SK-N-DZ (cell line): ENCODE data around the gene PHOX2B. TPM values are rescaled to one million over a fixed set of nuclear protein-coding genes. Genes with fewer than 3 reads are reported as not detected.

Source experiments
- DNase-seq: peaks from one replicate; pipeline ENCODE4 v3.0.0-alpha.2; 2015; ENCODE audit warnings: low spot score
- polyA plus RNA-seq, 2 experiments: library from polyadenylated mRNA; depleted of rRNA; stranded (reverse); fragments of >200 nt; gene quantifications; 2 replicates each; pipeline ENCODE4 v1.2.3, GENCODE V29; 2014

Gene PHOX2B
- polyA plus RNA-seq (2014; cell fraction: cytosol; rRNA removed), result 164 and 165 TPM in 2 replicates
- 147 and 207 TPM in 2 replicates for polyA plus RNA-seq (2014; cell fraction: nucleus; rRNA removed)

DNA sequence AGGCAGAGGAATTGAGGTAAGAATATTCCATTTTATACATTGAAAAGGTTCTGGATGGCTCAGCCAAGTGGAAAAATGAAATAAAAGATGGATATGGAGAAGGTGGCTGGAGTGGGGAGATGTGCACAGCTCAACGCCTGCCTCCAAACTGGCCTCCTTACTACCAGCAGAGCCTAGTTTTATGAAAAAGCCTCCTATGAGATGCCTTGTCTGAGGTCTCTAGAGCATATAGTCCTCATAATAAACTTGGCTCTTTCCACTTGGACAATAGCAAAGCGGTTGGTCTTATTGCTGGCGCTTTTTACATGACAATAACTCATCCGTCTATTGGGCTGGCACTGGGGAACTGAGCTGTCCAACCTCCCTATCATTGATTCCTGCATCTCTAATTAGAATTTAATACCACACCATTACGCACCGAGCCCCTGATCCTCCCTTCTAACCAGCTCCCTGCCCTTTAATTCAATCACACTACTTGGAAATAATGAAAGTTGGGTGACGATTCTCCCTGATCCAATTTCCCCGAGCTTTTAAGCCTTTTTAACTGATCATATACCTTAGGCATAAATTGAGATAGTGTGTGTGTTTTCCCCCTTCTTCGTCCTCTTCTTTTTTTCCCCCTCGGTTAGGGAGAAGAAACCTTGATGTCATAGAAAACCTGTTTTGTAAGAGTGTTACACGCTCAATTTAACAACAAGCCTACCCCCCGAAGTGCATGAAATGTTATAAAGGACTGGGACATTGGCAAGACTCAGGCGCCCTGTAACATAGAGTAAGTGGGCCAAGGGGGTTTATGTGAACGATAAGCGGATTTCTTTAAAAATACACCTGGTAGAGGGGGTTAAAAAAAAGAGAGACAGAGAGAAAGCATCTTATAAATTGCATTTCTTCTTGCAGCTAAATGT, at the start of gene PHOX2B:
Gene PHOX2B (minus strand): TSS at position 155 of the 905 bp plus-strand sequence. CDS start 115 bp downstream, at position 40.
- DNase-seq, result peak; percentile 98

DNA sequence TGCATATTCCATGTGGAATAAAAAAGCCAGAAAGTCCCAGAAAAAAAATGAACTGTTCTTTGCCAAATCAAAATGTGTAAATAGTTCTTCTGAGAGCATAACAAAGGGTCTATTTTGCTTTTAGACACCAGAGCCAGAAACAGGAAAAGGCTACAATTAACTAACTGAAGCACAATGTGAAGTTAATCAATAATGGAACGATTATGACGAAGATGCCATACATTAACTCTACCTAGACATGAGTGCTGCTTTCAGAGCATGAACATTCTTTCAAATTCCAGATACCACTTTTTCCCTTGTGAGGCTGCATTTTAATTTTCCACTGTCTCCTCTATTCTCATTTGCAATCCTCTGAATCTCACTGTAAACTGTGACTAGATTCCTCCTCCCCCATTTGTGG, 48.7 kb upstream of the PHOX2B start:
- DNase-seq, result no peak

DNA sequence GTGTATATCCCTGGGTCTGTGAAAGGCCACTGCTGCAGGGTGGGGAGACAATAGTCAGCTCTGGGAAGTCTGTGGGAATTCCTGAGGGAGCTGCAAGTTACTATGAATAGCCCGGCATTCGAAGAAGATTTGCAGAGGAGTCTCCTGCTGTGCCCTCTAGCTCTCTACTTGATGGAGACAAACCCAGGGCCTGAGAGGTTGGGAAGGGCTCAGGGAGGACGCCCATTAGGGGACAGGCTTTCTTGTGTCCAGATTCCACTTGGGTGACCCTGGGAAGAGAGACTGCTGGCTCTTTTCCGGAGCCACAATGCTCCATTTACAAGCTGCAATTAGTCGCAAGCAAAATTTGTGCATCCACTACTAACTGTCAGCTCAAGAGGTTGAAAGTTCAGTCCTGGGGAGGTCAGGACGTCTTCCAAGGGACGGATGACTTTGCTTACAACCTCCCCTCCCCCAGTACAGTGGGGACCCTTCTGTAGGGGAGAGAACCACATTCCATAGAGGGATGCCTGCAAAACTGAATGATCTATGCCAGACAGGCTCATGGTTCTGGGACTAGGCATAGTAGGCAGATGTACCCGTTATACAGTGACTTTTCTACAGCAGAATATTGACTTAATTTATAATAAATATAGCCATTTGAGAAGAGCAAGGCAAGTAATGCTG, 48.2 kb upstream of the PHOX2B start:
- DNase-seq, result no peak

- peak; percentile 64 for DNase-seq
Observed at GRCh38 chr4:41795796-41796385, 47.4 kb upstream of the PHOX2B start.

DNA sequence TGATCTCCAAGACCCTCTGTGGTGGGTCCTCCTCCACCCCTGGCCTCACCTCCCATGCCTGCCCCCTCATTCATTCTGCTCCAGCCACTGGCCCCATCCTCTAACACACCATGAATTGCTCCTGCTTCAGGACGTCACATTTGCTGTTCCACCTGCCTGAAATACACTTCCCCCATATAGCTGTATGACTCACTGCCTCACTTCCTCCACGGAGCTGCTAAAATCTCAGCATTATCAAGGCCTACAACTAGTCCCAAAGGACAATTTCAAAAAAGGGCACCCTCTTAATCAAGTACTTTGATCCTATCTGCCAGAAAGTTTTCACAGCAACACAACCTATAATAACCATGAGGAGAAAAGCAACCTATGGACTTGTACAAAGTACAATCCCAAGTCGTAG, 43.6 kb upstream of the PHOX2B start:
- no peak for DNase-seq

GRCh38 chr4:41791557-41791956, 43.0 kb upstream of the PHOX2B start:
- no peak for DNase-seq

- no peak for DNase-seq
Observed at GRCh38 chr4:41787931-41788330, 39.4 kb upstream of the PHOX2B start.

GRCh38 chr4:41785665-41786064, 37.1 kb upstream of the PHOX2B start:
- DNase-seq, result no peak

DNA sequence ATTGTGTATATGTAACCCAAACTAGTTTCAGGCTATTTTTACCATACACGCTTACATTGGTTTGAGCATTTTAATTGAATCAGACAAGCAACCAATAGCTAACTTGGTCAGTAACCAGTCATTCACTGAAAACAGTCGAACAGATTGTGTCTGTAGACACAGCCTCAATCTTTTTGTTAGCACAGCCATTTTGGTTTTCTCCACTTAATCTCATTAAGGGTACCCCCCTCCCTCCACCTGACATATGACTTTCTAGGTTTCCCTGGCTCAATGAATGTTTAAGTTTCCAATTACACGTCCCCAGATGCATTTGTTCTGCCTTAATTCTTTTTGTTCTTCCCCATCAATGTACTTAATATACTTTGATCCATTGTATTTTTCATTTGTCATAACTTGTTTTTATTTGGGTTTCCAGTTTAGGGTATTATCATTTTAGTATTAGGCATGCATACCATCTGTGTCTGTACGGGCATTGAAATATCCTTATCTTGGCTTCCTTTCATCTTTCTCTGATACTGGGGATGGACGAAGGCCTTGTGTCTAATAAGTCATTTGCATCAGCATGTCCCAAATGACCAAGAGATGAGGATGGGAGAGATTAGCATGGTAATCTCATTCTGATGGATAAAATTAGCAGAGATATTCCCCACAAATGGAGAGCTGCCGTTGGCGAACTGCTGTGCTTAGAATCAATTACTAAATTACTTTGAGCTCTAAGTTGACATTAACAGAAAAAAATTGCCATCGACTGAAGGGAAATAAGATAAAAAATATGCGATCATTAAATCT, 35.9 kb upstream of the PHOX2B start:
- peak; percentile 67 for DNase-seq

DNA sequence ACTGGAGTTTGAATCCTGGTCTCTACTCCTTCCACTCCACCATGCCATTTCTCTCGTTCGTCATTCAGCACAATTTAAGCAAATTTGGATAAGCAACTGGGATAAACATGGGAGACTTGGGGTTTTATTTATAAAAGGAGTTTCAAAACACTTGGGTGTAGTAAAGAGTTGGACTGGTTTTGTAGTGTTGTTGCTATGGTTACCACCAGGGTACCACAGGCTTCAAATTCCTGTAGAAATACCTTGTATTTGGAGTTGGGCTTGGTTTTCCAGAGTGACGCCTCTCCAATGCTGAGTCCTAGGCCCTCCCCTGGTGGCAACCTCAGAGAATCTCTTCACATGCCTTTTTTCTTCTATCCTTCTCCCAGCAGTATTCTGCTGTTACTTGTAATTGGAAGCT, 27.9 kb upstream of the PHOX2B start:
- DNase-seq, result no peak

- DNase-seq, result no peak
Observed at GRCh38 chr4:41763729-41764128, 15.2 kb upstream of the PHOX2B start.

GRCh38 chr4:41758884-41759283, 10.4 kb upstream of the PHOX2B start:
- DNase-seq, result no peak

DNA sequence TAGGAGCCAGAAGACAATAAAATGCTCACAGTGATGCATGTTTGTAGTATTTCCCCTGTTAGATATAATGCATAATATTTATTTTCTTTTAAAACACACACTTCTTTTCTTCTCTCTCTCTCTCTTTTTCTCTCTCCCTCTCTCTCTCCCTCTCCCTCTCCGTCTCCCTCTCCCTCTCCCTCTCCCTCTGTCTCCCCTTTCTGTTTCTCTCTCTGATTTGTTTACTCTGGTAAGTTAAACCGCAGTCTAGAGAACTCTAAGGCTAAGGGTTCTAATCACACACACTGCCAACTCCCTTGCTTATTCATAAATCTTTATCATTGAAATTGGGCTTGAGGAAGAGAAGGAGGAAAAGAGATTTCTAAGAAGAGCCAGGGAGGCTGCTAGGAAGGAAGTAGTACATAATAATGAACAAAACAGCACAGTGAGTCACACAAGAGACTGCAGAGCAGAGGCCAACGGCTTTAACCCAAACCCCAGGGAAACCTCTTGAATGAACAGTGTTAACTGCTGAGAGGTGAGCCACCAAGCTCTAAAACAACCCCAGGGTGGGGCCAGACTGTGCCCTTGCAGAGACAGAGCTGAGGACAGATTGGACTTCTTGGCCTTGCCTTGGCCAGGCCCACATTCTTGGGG, 9.1 kb upstream of the PHOX2B start:
- no peak for DNase-seq

GRCh38 chr4:41753942-41754341, 5.4 kb upstream of the PHOX2B start:
- peak; percentile 67 for DNase-seq

GRCh38 chr4:41752081-41752836, 3.7 kb upstream of the PHOX2B start:
- DNase-seq, result peak; percentile 95

GRCh38 chr4:41751449-41752061, 3.0 kb upstream of the PHOX2B start:
- no peak for DNase-seq

GRCh38 chr4:41750626-41751448, 2.3 kb upstream of the PHOX2B start:
- DNase-seq, result peak; percentile 88

DNA sequence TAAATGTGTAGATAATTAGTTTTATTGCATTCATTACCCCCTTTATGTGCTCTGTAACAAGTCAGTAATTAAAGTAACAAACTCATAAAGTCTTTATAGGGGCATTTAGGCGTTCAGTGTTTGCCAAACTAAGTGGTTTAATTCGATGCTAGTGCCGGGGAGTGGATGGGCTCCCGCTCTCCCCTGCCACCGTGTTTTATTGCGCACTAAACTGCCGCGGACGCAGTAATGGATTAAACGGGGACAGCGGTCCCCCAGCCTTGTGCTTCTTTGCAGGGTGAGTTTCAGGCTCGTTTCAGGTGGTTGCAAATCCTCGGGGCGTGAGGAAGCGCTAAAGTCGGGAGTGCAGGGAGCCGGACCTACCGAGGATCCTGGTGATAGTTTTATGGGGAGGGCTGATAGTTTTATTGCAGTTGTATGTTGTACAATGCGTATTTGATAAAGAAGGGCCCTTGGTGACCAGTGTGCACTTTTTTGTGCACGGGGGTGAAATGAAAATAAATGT, 1.6 kb upstream of the PHOX2B start:
- peak; percentile 40 for DNase-seq

DNA sequence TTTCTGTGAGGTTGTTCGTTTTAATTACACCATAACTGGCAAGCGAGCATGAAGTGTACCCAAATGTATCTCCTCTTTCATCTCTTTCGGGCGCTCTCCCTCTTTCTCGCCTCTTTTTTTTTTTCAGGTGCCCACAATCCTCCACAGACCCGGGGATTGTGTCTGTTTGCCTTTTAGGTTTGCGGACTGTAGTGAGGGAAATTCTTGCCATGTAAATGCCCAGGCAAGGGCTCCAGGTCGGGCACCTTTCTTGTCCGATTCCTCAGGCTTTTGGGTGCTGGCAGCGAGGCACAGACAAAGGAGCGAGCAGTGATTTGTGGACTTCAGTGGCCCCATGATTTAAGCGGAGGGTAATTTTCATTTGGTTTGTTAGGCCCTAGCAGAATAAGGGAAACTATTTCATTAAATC, 1.1 kb upstream of the PHOX2B start:
- peak; percentile 59 for DNase-seq
